MM.1S (cell line): Measurements from ENCODE around the gene SPTBN2.

ENCODE experiments used
- CTCF ChIP-seq: fragments of 300-600 bp; sonication (generic); IDR thresholded peaks from 2 replicates; pipeline ENCODE4 v1.5.1; 2016; ENCODE audit warnings: antibody characterized with exemption, low read length, mixed read lengths
- EZH2phosphoT487 ChIP-seq: fragments of 300-600 bp; sonication (generic); IDR thresholded peaks from 2 replicates; pipeline ENCODE4 v1.6.1; 2018; ENCODE audit warnings: antibody characterized with exemption, low read length

GRCh38 chr11:66676282-66676919 is 52.6 kb downstream of the SPTBN2 start:
- TF ChIP-seq CTCF = no peak
- no peak for TF ChIP-seq EZH2phosphoT487
